Lung (tissue), 12 donors: Measurements from ENCODE around the gene NFIA. TPM values are rescaled to one million over a fixed set of nuclear protein-coding genes. Genes with fewer than 3 reads are reported as not detected.

ENCODE experiments used
- ATAC-seq: fragments of 200-7000 bp; cut with Tn5 transposase; one replicate; pipeline ENCODE4 v1.9.1; 2020; ENCODE audit warnings: moderate number of reproducible peaks; ENCODE audit not compliant: insufficient read depth, low FRiP score
- DNase-seq, 3 donors: peaks; one replicate each; pipeline ENCODE4 v3.0.0-alpha.2; 2013 to 2017
- H3K27ac ChIP-seq, 2 donors: one replicate each; pipeline ENCODE4 v1.5.1; 2013; ENCODE audit warnings: mild to moderate bottlenecking in 2 of 2, moderate library complexity in 2 of 2, control low read depth in 1 of 2, inconsistent platforms in 1 of 2, low read depth in 1 of 2, low read length in 1 of 2
- H3K27me3 ChIP-seq, 3 donors: one replicate each; pipeline ENCODE4 v1.5.1; 2013; ENCODE audit warnings: low read length in 2 of 3; ENCODE audit not compliant: control insufficient read depth in 3 of 3, insufficient read depth in 3 of 3
- H3K36me3 ChIP-seq, 4 donors: one replicate each; pipeline ENCODE4 v1.5.1; 2013; ENCODE audit warnings: low read length in 4 of 4, mild to moderate bottlenecking in 1 of 4, moderate library complexity in 1 of 4; ENCODE audit not compliant: control insufficient read depth in 4 of 4, insufficient read depth in 4 of 4
- H3K4me1 ChIP-seq, 5 donors: one replicate each; pipeline ENCODE4 v1.5.1; 2013; ENCODE audit warnings: low read length in 5 of 5, mild to moderate bottlenecking in 2 of 5, moderate library complexity in 1 of 5; ENCODE audit not compliant: control insufficient read depth in 5 of 5, insufficient read depth in 5 of 5
- H3K4me3 ChIP-seq: one replicate; pipeline ENCODE4 v1.5.1; 2013; ENCODE audit warnings: mild to moderate bottlenecking, control low read depth, moderate library complexity
- H3K9ac ChIP-seq, 2 donors: one replicate each; pipeline ENCODE4 v1.5.1; 2013; ENCODE audit warnings: low read length in 2 of 2, control low read depth in 1 of 2; ENCODE audit not compliant: insufficient read depth in 1 of 2
- H3K9me3 ChIP-seq, 4 donors: one replicate each; pipeline ENCODE4 v1.5.1; 2013; ENCODE audit warnings: low read length in 3 of 4, mild to moderate bottlenecking in 1 of 4, moderate library complexity in 1 of 4; ENCODE audit not compliant: control insufficient read depth in 4 of 4, insufficient read depth in 3 of 4
- WGBS, 2 donors: extraction: QIAGEN DNeasy Blood & Tissue Kit; methylation state at CpG; one replicate each; pipeline ENCODE4 v1.1.7; 2013; 5-methylcytosine and 5-hydroxymethylcytosine counted together
- polyA plus RNA-seq, 2 donors: library from polyadenylated mRNA; stranded (reverse); fragments of 200-250 nt; gene quantifications; one replicate each; pipeline ENCODE4 v1.2.1, GENCODE V29; 2013
- total RNA-seq, 2 donors: library from RNA; depleted of rRNA in 1 of 2; stranded (reverse); fragments of >200 nt in 1 of 2; gene quantifications; one replicate each; pipeline ENCODE4 v1.2.1, GENCODE V29; 2014 to 2021
- TF ChIP-seq, protein P1 (sequence below): IDR thresholded peaks from 2 replicates; pipeline ENCODE4 v1.5.1; 2012; ENCODE audit warnings: mild to moderate bottlenecking; ENCODE audit errors: control extremely low read depth, extremely low read depth
- donor health status: control.
- donor health status: control.
- donor health status: Bipolar disorder and iron deficiency.
- donor health status: healthy.
- donor health status: DM: yes; HTN: yes; CAD: no.

The NFIA gene
- total and polyA plus RNA-seq, 4 donors = 3.0 to 63.4 (median 34.2) TPM

DNA sequence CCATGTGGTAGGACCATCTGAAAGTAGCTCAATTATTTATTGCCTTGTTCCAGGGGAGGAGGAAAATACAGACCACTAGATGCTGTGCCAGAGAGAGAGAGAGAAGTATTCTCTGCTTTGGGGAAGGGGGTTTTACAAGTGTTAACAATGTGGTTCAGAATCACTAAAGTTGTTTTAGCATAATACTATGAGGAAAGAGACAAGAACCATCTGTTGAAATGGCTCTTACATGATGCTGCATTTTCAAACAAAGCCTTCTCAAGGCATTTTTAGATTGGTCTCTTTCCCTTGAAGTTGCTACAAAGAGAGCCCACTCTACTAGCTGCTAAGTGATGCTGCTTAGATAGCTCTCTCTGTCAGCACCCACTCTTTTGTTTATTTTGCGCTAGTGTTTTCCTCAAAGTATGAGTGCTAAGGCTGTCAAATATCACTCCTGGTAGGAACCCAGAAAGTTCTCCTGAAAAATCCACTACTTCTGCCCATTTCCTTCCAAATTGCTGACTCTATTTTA is 255.1 kb downstream of the NFIA start:
- 65 to 83% methylated on average over 1 of the region's 1 CpG for WGBS, 2 donors
- H3K4me3 ChIP-seq = no peak overlapping the region
- H3K9ac ChIP-seq = peak overlapping the region in 1 of 2 donors; percentile 71

DNA sequence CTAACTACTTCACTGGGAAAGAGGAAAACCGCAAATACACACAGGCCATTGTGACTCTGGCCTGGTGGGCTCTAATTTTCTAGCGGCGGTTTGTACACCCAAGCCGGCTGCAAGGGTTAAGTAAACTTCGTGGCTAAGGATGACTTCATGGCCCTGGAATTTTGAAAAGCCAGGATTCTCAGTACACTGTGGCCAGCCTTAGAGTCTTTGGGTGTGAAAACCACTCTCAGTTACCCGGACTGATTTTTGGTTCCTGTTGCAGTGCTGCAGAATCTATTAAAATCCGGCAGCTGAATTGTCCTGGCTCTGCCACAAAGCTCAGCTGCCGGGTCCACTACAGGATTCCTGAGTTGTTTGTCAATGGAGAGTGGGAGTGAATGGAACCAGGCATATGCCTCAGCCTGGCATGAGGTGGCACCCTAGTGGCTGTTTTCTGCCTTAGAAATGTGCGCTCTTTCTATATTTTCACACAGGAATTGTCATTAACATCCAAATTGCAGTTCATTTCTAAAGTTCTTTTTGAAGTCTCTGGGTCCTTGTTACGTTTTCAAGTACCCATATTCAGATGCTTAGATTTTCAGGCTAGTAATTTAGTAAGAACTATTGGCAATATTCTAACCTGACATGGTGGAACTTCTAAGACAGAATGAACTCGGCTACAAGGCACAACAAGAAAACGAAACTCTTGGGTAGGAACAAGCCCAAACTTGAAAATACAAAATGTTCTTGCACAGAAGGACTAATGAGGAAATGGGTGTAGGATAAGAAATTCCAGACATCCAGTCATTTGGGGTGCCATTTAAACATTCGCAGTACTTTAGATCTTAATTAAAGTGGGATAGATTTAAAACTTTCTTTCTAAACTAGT is 255.9 kb downstream of the NFIA start:
- TF ChIP-seq, protein P1, sequence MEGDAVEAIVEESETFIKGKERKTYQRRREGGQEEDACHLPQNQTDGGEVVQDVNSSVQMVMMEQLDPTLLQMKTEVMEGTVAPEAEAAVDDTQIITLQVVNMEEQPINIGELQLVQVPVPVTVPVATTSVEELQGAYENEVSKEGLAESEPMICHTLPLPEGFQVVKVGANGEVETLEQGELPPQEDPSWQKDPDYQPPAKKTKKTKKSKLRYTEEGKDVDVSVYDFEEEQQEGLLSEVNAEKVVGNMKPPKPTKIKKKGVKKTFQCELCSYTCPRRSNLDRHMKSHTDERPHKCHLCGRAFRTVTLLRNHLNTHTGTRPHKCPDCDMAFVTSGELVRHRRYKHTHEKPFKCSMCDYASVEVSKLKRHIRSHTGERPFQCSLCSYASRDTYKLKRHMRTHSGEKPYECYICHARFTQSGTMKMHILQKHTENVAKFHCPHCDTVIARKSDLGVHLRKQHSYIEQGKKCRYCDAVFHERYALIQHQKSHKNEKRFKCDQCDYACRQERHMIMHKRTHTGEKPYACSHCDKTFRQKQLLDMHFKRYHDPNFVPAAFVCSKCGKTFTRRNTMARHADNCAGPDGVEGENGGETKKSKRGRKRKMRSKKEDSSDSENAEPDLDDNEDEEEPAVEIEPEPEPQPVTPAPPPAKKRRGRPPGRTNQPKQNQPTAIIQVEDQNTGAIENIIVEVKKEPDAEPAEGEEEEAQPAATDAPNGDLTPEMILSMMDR = peak; percentile 53
- ATAC-seq = peak; percentile 87
- 24 to 39% methylated on average over 13 of the region's 13 CpGs for WGBS, 2 donors
- DNase-seq = peak; percentile 88 to 96 (median 95)
- H3K4me1 ChIP-seq = peaks cover 0 to 49% (median 27%) of the 10 kb centered on the region in 5 donors
- no peaks in the 10 kb centered on the region for H3K27me3 ChIP-seq
- peaks cover 0 to 8% (median 1%) of the 10 kb centered on the region in 4 donors for H3K36me3 ChIP-seq
- H3K4me3 ChIP-seq = no peak overlapping the region
- H3K27ac ChIP-seq = peak overlapping the region; percentile 77 to 86
- peak overlapping the region in 1 of 2 donors; percentile 71 for H3K9ac ChIP-seq
- no peaks in the 10 kb centered on the region for H3K9me3 ChIP-seq

More for the DNA sequence above, 255.1 kb downstream of the NFIA start:
- ATAC-seq = no peak
- peaks cover 0 to 44% (median 26%) of the 10 kb centered on the region in 5 donors for H3K4me1 ChIP-seq
- peak overlapping the region; percentile 77 to 86 for H3K27ac ChIP-seq
- DNase-seq = peak in 2 of 3 donors; percentile 95
- TF ChIP-seq, protein P1 = no peak
- no peaks in the 10 kb centered on the region for H3K27me3 ChIP-seq
- H3K36me3 ChIP-seq = peaks cover 0 to 12% (median 5%) of the 10 kb centered on the region in 4 donors
- no peaks in the 10 kb centered on the region for H3K9me3 ChIP-seq

DNA sequence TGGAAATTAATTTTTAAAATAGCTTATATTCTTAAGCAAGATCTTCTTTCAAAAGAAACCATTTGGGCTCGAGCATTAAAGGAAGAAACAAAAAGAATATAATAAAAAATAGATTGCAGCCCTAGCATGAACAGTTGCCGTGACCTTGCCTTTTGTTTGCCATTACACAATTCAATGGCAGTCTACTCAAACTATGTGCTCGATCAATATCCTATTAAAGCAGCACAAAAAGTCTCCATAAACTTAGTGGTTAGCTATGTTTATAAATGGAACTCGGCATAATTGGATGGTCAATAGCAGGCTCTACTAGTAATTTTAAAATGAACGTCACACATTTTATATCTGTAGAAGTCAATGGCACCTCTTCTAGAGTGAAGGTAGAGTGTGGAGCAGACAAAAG is 256.5 kb downstream of the NFIA start:
- H3K27me3 ChIP-seq = no peaks in the 10 kb centered on the region
- peak overlapping the region in 1 of 2 donors; percentile 9 for H3K27ac ChIP-seq
- TF ChIP-seq, protein P1 = no peak
- 68 to 73% methylated on average over 5 of the region's 5 CpGs for WGBS, 2 donors
- no peaks in the 10 kb centered on the region for H3K9me3 ChIP-seq
- DNase-seq (no peak), ATAC-seq (no peak)
- H3K9ac ChIP-seq = no peak overlapping the region
- H3K4me1 ChIP-seq = peaks cover 0 to 54% (median 31%) of the 10 kb centered on the region in 5 donors
- H3K36me3 ChIP-seq = peaks cover 0 to 4% (median 0%) of the 10 kb centered on the region in 4 donors
- no peak overlapping the region for H3K4me3 ChIP-seq
